Measurements from ENCODE around the gene TIGD6. TPM values are rescaled to one million over a fixed set of nuclear protein-coding genes. Genes with fewer than 3 reads are reported as not detected.
A peak's percentile ranks its signal among the peaks of the same experiment; 100 is the strongest.

The TIGD6 gene
- total RNA-seq, 2 experiments from 2014 or later: 1.1 to 1.4 TPM

DNA sequence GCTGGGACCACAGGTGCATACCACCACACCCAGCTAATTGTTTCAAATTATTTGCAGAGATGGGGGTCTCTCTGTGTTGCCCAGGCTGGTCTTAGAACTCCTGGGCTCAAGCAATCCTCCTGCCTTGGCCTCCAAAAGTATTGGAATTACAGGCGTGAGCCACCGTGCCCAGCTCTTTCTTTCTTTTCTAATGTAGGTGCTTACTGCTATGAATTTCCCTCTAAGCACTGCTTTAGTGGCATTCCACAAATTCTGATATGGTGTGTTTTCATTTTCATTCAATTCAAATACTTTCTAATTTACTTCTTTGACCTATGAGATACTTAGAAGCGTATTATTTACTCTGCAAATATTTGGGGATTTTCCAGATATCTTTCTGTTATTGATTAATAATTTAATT, 15.0 kb upstream of the TIGD6 start:
- ChIA-PET CTCF (interaction anchor here (0.9 kb wide), 1 partner anchor 8 kb away, joined by 3 read pairs; no protein-coding TSS in a partner anchor), POLR2A (no interaction called here)
- ATAC-seq (no peak), DNase-seq (no peak)
- H3K27me3 Mint-ChIP-seq (ENCODE audit: low read depth): no peaks in the 10 kb centered on the region
- H3K4me1 Mint-ChIP-seq (ENCODE audit: low read depth): peaks cover 6% of the 10 kb centered on the region
- H3K4me3 Mint-ChIP-seq: no peak overlapping the region
- no peak overlapping the region for H3K27ac Mint-ChIP-seq
- peaks cover 12% of the 10 kb centered on the region for H3K9me3 Mint-ChIP-seq (ENCODE audit: insufficient read depth)
- H3K36me3 Mint-ChIP-seq (ENCODE audit: low read depth): peaks cover 89% of the 10 kb centered on the region

DNA sequence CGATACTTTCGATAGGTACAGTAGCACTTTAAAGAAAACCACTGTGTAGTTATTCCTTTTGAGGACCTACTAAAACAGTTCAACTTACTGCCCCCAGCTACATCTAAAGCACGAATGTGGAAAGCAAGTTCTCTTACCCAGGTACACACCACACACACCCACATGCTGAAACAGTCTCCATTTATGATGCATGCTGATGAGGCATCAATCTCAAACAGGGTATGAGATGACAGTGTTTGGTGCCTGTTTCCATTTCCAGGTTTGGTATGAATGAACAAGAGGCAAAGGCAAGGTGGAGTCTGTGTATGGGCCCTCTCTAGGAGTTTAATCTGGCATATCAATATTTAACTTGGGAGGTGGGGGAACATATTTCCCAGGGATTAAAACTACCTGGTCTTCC, 14.0 kb upstream of the TIGD6 start:
- DNase-seq: no peak
- peaks cover 2% of the 10 kb centered on the region for H3K4me1 Mint-ChIP-seq (ENCODE audit: low read depth)
- peaks cover 83% of the 10 kb centered on the region for H3K36me3 Mint-ChIP-seq (ENCODE audit: low read depth)
- no peak for ATAC-seq
- H3K9me3 Mint-ChIP-seq (ENCODE audit: insufficient read depth): peaks cover 12% of the 10 kb centered on the region
- CTCF ChIA-PET: interaction anchor here (0.9 kb wide), 1 partner anchor 8 kb away, joined by 3 read pairs; no protein-coding TSS in a partner anchor
- POLR2A ChIA-PET: no interaction called here
- H3K4me3 Mint-ChIP-seq: no peak overlapping the region
- H3K27me3 Mint-ChIP-seq (ENCODE audit: low read depth): no peaks in the 10 kb centered on the region
- no peak overlapping the region for H3K27ac Mint-ChIP-seq

DNA sequence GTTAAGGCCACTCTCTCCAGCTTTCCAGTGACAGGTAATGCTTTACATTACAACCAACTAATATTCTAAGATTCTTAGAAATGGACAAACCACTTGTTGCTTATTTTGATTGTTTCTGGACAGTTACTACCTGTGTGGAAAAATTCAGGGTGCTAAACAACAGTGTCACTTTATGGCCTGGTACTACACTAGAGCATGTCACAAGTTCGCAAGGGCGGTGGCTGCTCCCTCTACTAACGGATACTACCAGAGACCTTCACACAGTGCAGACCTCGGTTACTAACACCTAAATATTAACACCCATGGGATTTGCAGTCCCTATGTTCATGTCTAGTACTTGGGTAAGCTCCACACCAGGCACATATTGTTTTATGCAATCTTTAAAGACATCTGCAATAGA, 13.5 kb upstream of the TIGD6 start:
- no peaks in the 10 kb centered on the region for H3K27me3 Mint-ChIP-seq (ENCODE audit: low read depth)
- no peak overlapping the region for H3K4me3 Mint-ChIP-seq
- ChIA-PET POLR2A (no interaction called here), CTCF (no interaction called here)
- no peaks in the 10 kb centered on the region for H3K4me1 Mint-ChIP-seq (ENCODE audit: low read depth)
- peaks cover 12% of the 10 kb centered on the region for H3K9me3 Mint-ChIP-seq (ENCODE audit: insufficient read depth)
- H3K27ac Mint-ChIP-seq: no peak overlapping the region
- DNase-seq (no peak), ATAC-seq (no peak)
- peaks cover 78% of the 10 kb centered on the region for H3K36me3 Mint-ChIP-seq (ENCODE audit: low read depth)

DNA sequence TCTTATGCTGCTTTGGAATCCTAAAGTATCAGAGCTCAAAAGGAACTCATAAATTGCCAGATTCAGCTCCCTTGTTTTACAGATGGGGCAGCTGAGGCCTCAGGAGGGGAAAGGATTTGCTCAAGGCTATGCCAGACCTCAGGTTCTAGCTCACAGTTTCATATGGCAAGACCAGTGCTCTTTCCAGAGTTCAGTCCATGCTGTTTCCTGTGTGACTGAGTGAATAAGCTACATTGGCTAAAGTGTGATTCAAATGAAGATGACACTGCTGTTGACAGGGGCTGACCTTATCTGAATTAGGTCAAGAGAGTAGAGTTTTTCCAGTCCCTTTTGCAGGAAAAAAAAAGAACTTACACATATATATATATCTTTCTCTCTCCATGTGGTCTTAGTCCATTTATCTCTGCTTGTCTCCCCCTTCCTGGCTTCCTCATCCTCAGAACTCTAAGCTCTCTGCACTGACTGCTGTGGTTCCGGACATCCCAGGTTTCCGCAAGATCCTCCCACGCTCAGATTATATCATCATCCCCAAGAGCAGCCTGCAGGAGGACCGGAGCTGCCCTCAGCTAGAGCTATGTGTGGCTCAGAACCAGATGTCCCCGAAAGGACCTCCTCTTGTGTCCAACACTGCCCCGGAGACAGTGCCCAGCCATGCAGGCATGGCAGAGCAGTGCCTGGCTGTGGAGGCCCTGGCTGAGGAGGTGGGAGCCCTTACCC, 9.4 kb upstream of the TIGD6 start:
- peaks cover 73% of the 10 kb centered on the region for H3K36me3 Mint-ChIP-seq (ENCODE audit: low read depth)
- H3K4me3 Mint-ChIP-seq: no peak overlapping the region
- no peaks in the 10 kb centered on the region for H3K9me3 Mint-ChIP-seq (ENCODE audit: insufficient read depth)
- ChIA-PET POLR2A (interaction anchor here (0.7 kb wide), 1 partner anchor 17 kb away, joined by 3 read pairs; no protein-coding TSS in a partner anchor), CTCF (interaction anchor here (1.1 to 2.5 kb wide), 2 partner anchors 9 to 19 kb away, joined by 3 to 8 read pairs; no protein-coding TSS in a partner anchor)
- peaks cover 1% of the 10 kb centered on the region for H3K4me1 Mint-ChIP-seq (ENCODE audit: low read depth)
- no peak for DNase-seq
- H3K27ac Mint-ChIP-seq: no peak overlapping the region
- peak; percentile 33 for ATAC-seq
- no peaks in the 10 kb centered on the region for H3K27me3 Mint-ChIP-seq (ENCODE audit: low read depth)

DNA sequence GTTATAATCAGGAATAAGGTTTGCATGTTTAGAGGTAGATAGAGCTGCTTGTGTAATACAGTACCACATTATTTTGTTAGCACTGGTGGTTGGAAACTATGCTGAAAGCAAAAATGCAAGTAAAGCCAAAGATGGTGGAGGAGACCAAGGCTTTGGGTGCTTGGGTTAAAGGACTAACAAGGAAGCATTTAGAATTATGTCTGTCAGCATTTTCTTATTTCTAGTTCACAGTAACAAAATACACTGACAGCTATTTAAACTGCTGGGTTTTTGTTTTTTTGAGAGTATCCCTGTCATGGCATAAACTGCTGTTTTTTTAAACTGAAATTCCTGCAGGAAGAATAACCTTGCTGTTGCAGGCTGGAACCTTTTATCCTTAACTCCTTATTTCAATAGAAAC, 6.6 kb upstream of the TIGD6 start:
- ATAC-seq: no peak

DNA sequence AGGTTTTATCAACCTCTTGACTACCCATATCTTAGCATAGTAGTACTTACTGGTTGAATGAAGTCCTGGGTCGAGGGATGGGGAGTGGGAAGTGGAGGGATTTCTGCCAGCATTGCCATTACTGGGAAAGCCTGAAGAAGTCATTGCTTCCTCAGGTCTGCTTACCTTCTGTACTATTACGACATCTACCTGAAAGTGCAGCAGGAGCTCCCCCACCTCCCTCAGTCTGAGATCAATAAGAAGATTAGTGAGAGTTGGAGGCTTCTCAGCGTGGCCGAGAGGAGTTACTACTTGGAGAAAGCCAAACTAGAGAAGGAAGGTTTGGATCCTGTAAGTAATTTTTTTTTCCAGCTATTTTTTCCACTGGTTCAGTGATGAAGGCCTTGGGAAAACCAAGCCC, 5.9 kb upstream of the TIGD6 start:
- Mint-ChIP-seq H3K9me3 (ENCODE audit: insufficient read depth) (no peaks in the 10 kb centered on the region), H3K4me3 (no peak overlapping the region), H3K27ac (no peak overlapping the region), H3K36me3 (ENCODE audit: low read depth) (peaks cover 63% of the 10 kb centered on the region), H3K27me3 (ENCODE audit: low read depth) (no peaks in the 10 kb centered on the region), H3K4me1 (ENCODE audit: low read depth) (peaks cover 28% of the 10 kb centered on the region)
- CTCF ChIA-PET: interaction anchor here (1.3 to 2.4 kb wide), 5 partner anchors 16 to 345 kb away, joined by 3 to 8 read pairs (median 5); no protein-coding TSS in a partner anchor
- no peak for DNase-seq
- POLR2A ChIA-PET: no interaction called here
- no peak for ATAC-seq

More for the DNA sequence above, 6.6 kb upstream of the TIGD6 start:
- H3K27me3 Mint-ChIP-seq (ENCODE audit: low read depth): no peaks in the 10 kb centered on the region
- H3K4me3 Mint-ChIP-seq: no peak overlapping the region
- no peak for DNase-seq
- no peaks in the 10 kb centered on the region for H3K9me3 Mint-ChIP-seq (ENCODE audit: insufficient read depth)
- CTCF ChIA-PET: interaction anchor here (0.7 to 2.4 kb wide), 6 partner anchors 8 to 344 kb away, joined by 3 to 8 read pairs (median 4); no protein-coding TSS in a partner anchor
- H3K4me1 Mint-ChIP-seq (ENCODE audit: low read depth): peaks cover 24% of the 10 kb centered on the region
- peaks cover 62% of the 10 kb centered on the region for H3K36me3 Mint-ChIP-seq (ENCODE audit: low read depth)
- no peak overlapping the region for H3K27ac Mint-ChIP-seq
- POLR2A ChIA-PET: no interaction called here

DNA sequence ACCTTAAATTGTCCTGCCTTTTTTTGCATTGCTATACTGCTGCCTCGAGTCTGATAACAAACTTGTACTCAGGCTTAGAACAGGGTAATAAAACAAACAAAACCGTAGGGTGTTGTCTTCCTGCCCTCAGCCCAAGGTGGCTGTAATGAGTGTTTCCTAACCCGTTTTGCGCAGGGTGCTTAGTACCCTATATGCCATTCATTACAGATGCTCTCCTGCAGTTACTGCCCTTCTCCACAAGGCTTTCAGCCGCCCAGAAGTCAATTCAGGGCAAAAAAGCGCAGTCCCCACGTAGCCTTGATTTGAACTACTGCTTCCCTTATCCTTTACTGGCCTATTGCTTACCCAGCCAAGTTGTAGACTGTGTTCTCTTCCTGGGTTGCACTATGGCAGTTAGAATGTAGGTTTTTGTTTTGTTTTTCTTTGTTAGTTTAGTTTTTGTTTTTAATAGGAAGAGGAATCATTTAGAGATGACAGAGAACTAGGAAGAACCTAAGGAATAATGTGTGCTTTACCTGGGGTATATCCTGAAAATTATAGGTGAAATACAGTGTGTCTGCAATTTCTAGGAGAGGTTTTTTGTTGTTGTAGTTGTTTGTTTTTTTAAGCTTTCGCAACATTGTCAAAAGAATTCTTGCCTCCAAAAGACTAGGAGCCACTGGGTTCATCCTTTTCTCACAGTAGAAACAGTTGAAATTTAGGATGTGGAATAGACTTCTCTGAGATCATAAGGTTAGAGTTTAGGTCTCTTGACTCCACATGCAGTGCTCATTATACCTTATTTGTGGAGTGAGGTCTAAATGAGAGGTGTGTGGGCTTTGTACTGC, 1.4 kb upstream of the TIGD6 start:
- ATAC-seq: peak; percentile 77
- Mint-ChIP-seq H3K27me3 (ENCODE audit: low read depth) (no peaks in the 10 kb centered on the region), H3K9me3 (ENCODE audit: insufficient read depth) (no peaks in the 10 kb centered on the region), H3K4me1 (ENCODE audit: low read depth) (peaks cover 39% of the 10 kb centered on the region), H3K36me3 (ENCODE audit: low read depth) (peaks cover 35% of the 10 kb centered on the region), H3K4me3 (peak overlapping the region; percentile 94), H3K27ac (peak overlapping the region; percentile 96)
- POLR2A ChIA-PET: interaction anchor here (0.7 to 2.3 kb wide), 5 partner anchors 39 to 272 kb away, joined by 3 to 14 read pairs (median 6); partner anchors contain the start of genes PPARGC1B and SLC26A2
- peak; percentile 81 for DNase-seq
- CTCF ChIA-PET: interaction anchor here (0.9 to 2.8 kb wide), 7 partner anchors 8 to 168 kb away, joined by 3 to 13 read pairs (median 3); partner anchors contain the start of gene SLC26A2

DNA sequence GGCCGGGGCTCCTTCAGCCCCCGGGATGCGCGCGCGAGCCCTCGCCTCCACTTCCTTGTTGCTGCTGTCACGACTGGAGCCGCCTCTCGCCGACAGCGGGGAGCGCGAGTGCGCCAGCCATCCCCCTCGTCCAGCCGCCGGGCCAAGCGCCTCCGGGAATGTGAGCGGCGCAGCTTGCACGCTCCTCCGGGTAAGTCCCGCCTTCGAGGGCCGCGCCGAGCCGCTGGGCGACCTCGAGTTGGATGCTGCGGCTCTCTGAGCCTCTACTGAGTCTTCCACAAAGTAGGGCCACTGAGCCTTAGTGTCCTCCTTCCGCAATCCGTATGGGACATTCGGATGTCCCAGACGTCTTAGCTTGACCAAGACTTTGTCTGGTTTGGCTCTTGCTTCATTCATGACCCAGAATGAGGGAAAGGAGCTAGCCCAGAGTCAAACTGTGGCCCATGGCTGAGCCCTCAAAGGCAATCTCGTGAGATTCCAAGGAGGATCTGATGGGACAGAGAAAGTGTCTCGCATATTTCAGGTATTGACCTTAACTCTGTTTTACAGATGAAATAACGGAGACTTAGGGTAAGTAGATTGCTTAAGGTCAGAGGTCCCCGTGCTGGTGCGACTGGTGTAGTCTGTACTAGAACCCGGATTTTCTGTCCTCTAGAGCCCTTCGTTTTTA, 671 bp upstream of the TIGD6 start:
- DNase-seq (peak; percentile 61), ATAC-seq (peak; percentile 36)
- Mint-ChIP-seq H3K4me3 (peak overlapping the region; percentile 94), H3K36me3 (ENCODE audit: low read depth) (peaks cover 29% of the 10 kb centered on the region), H3K27ac (peak overlapping the region; percentile 96), H3K4me1 (ENCODE audit: low read depth) (peaks cover 39% of the 10 kb centered on the region), H3K27me3 (ENCODE audit: low read depth) (no peaks in the 10 kb centered on the region), H3K9me3 (ENCODE audit: insufficient read depth) (no peaks in the 10 kb centered on the region)
- POLR2A ChIA-PET: interaction anchor here (0.6 to 2.3 kb wide), 13 partner anchors 20 to 412 kb away, joined by 3 to 14 read pairs (median 3); partner anchors contain the start of genes CD74, PPARGC1B and SLC26A2
- CTCF ChIA-PET: interaction anchor here (1.0 to 2.8 kb wide), 8 partner anchors 9 to 167 kb away, joined by 3 to 16 read pairs (median 4); partner anchors contain the start of gene SLC26A2

DNA sequence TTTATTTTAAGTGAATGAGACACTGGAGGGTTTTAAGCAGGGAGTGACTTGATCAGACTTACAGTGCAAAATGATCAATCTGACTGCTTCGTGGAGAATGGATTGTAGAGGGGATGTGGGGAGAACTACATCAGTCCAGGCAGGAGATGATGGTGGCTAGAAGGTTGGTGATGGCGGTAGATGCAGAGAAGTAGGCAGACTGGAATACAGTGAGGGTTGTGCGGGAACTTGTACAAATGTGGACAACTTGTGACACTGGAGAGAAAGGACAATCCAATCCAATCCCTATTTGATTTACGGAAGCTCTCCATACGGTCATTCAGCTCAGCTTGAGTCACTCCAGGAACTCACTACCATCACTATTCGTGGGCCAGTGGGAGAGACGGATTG, 593 bp downstream of the TIGD6 start:
- Mint-ChIP-seq H3K4me3 (peak overlapping the region; percentile 94), H3K36me3 (ENCODE audit: low read depth) (peaks cover 22% of the 10 kb centered on the region), H3K4me1 (ENCODE audit: low read depth) (peaks cover 39% of the 10 kb centered on the region), H3K9me3 (ENCODE audit: insufficient read depth) (no peaks in the 10 kb centered on the region), H3K27me3 (ENCODE audit: low read depth) (no peaks in the 10 kb centered on the region), H3K27ac (peak overlapping the region; percentile 96)
- POLR2A ChIA-PET: interaction anchor here (0.8 to 2.3 kb wide), 9 partner anchors 22 to 245 kb away, joined by 3 to 14 read pairs (median 3); partner anchors contain the start of gene SLC26A2
- DNase-seq (peak; percentile 24), ATAC-seq (no peak)
- CTCF ChIA-PET: interaction anchor here (1.0 to 2.8 kb wide), 9 partner anchors 9 to 219 kb away, joined by 3 to 16 read pairs (median 5); partner anchors contain the start of gene SLC26A2

DNA sequence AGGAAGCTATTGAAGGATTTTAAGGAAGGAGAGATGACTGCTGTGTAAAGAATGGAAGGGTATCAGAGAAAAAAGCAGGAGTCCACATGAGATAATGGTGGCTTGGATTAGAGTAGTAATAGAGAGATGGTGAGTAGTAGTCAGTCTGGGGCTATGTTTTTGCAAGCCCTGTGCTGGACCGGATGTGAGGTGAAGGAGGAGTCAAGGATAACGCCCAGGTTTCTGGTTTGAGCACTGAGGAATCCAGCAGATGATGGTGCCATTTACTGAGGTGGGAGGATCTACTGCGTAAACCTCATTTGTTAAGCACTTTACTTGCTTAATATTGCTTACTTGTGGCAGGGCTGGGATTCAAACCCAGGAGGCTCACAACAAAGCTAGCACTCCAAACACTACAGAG, 1.1 kb downstream of the TIGD6 start:
- POLR2A ChIA-PET: interaction anchor here (1.4 kb wide), 1 partner anchor 245 kb away, joined by 3 read pairs; no protein-coding TSS in a partner anchor
- DNase-seq: no peak
- Mint-ChIP-seq H3K9me3 (ENCODE audit: insufficient read depth) (no peaks in the 10 kb centered on the region), H3K27me3 (ENCODE audit: low read depth) (no peaks in the 10 kb centered on the region), H3K27ac (peak overlapping the region; percentile 96), H3K4me3 (peak overlapping the region; percentile 94), H3K4me1 (ENCODE audit: low read depth) (peaks cover 36% of the 10 kb centered on the region), H3K36me3 (ENCODE audit: low read depth) (peaks cover 19% of the 10 kb centered on the region)
- no peak for ATAC-seq
- CTCF ChIA-PET: interaction anchor here (0.6 to 2.8 kb wide), 8 partner anchors 9 to 221 kb away, joined by 3 to 16 read pairs (median 4); partner anchors contain the start of gene SLC26A2

DNA sequence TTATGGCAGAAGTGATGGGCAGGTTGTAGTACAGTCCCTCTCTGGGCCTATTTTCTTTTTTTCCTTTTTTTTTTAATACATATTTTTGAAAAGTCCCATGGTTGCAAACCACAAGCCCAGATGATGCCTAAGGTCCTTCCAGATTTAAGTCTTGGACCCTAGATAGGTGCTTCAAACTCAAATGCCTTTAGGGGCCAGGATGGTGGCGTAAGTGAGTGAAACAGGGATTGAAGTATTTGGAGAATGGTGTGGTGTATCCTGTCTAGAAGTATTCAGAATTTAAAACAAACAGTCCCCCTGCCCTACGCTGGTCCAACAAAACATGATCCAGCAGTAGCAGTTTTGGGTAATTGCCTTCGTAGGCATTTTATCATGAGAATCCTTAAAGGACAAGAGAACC, 2.2 kb downstream of the TIGD6 start:
- DNase-seq: no peak
- no peak for ATAC-seq
- H3K9me3 Mint-ChIP-seq (ENCODE audit: insufficient read depth): no peaks in the 10 kb centered on the region
- H3K27me3 Mint-ChIP-seq (ENCODE audit: low read depth): no peaks in the 10 kb centered on the region
- POLR2A ChIA-PET: no interaction called here
- H3K36me3 Mint-ChIP-seq (ENCODE audit: low read depth): peaks cover 11% of the 10 kb centered on the region
- no peak overlapping the region for H3K4me3 Mint-ChIP-seq
- CTCF ChIA-PET: interaction anchor here (1.2 to 2.8 kb wide), 2 partner anchors 8 to 164 kb away, joined by 4 to 16 read pairs; no protein-coding TSS in a partner anchor
- H3K27ac Mint-ChIP-seq: no peak overlapping the region
- H3K4me1 Mint-ChIP-seq (ENCODE audit: low read depth): peaks cover 28% of the 10 kb centered on the region

All from activated CD8-positive, alpha-beta T cell treated with anti-CD3 and anti-CD28 coated beads, Interleukin-2, amount 10 ng/mL, durations not matched to agents 7 days and 5 days (primary cell).